ENCODE data around the gene TMEM40.

Gene TMEM40, protein sequence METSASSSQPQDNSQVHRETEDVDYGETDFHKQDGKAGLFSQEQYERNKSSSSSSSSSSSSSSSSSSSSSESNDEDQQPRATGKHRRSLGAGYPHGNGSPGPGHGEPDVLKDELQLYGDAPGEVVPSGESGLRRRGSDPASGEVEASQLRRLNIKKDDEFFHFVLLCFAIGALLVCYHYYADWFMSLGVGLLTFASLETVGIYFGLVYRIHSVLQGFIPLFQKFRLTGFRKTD

GRCh38 chr3:12759097-12759679, at the start of gene TMEM40:
TMEM40 (minus strand) TSS chr3:12759259; CDS start chr3:12749832, 9,427 bp downstream.
- Histone ChIP-seq H3K4me3 (ENCODE audit: low read depth in 1 of 2, low read length in 1 of 2) (no peak within 1 kb of the TSS), H3K27me3 (peaks cover 5% of the 10 kb centered on the region), H3K27ac (no peak within 1 kb of the TSS), H3K4me1 (ENCODE audit: control insufficient read depth in 1 of 2, insufficient read depth in 1 of 2, low read depth in 1 of 2, low read length in 1 of 2) (no peaks in the 10 kb centered on the region), H3K36me3 (no peaks in the 10 kb centered on the region), H3K9me3 (no peaks in the 10 kb centered on the region)
- TF ChIP-seq, protein P1, sequence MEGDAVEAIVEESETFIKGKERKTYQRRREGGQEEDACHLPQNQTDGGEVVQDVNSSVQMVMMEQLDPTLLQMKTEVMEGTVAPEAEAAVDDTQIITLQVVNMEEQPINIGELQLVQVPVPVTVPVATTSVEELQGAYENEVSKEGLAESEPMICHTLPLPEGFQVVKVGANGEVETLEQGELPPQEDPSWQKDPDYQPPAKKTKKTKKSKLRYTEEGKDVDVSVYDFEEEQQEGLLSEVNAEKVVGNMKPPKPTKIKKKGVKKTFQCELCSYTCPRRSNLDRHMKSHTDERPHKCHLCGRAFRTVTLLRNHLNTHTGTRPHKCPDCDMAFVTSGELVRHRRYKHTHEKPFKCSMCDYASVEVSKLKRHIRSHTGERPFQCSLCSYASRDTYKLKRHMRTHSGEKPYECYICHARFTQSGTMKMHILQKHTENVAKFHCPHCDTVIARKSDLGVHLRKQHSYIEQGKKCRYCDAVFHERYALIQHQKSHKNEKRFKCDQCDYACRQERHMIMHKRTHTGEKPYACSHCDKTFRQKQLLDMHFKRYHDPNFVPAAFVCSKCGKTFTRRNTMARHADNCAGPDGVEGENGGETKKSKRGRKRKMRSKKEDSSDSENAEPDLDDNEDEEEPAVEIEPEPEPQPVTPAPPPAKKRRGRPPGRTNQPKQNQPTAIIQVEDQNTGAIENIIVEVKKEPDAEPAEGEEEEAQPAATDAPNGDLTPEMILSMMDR (IDR thresholded peaks at IDR 0.05): no peak

- peaks cover 5 to 9% of the 10 kb centered on the region in 2 experiments for H3K4me1 ChIP-seq (ENCODE audit: control insufficient read depth in 1 of 2, insufficient read depth in 1 of 2, low read depth in 1 of 2, low read length in 1 of 2)
These were observed 49.5 kb upstream of the TMEM40 start for GRCh38 chr3:12808587-12808986.

DNA sequence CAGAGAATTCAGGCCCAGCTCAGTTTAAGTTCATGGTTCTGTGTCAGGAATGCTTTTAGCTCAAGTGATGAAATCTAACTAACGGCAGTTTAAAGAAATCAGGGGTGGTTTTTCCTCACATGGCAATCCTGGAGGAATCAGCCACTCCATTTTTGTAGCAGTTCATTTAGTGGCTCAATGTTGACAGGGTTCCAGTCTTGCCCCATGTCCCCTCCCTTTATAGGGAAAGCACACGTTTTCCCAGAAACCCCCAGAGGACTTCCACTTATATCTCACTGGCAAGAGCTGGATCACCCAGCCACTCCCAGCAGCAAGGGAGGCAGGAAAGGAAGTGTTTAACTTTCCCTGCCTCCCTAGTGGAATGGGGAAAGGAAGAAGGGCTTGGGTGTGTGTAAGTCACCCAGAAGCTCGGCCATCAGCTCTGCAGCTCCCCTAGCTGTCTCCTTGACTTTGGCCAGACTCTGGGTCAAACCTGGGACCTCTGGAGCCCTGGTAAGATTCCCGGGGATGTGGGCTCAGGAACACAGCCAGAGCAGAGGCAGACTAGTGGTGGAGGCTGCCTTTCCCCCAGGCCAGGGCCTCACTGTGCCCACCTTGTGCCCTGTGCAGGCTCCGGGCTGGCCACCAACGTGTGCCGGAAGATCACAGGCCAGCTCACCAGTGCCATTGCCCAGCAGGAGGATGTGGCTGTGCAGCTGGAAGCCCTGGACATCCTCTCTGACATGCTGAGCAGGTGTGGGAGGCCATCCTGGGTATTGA, 48.7 kb upstream of the TMEM40 start:
- H3K36me3 ChIP-seq: no peaks in the 10 kb centered on the region
- no peak overlapping the region for H3K27ac ChIP-seq
- H3K9me3 ChIP-seq: no peaks in the 10 kb centered on the region
- H3K27me3 ChIP-seq: peaks cover 24% of the 10 kb centered on the region
- TF ChIP-seq, protein P1 (IDR thresholded peaks at IDR 0.05): no peak
- H3K4me1 ChIP-seq (ENCODE audit: control insufficient read depth in 1 of 2, insufficient read depth in 1 of 2, low read depth in 1 of 2, low read length in 1 of 2): peaks cover 5 to 9% of the 10 kb centered on the region in 2 experiments
- H3K4me3 ChIP-seq (ENCODE audit: low read depth in 1 of 2, low read length in 1 of 2): no peak overlapping the region

More at GRCh38 chr3:12808587-12808986, 49.5 kb upstream of the TMEM40 start:
- Histone ChIP-seq H3K27me3 (peaks cover 24% of the 10 kb centered on the region), H3K27ac (no peak overlapping the region), H3K9me3 (no peaks in the 10 kb centered on the region), H3K4me3 (ENCODE audit: low read depth in 1 of 2, low read length in 1 of 2) (no peak overlapping the region), H3K36me3 (no peaks in the 10 kb centered on the region)
- TF ChIP-seq, protein P1 (IDR thresholded peaks at IDR 0.05): no peak

DNA sequence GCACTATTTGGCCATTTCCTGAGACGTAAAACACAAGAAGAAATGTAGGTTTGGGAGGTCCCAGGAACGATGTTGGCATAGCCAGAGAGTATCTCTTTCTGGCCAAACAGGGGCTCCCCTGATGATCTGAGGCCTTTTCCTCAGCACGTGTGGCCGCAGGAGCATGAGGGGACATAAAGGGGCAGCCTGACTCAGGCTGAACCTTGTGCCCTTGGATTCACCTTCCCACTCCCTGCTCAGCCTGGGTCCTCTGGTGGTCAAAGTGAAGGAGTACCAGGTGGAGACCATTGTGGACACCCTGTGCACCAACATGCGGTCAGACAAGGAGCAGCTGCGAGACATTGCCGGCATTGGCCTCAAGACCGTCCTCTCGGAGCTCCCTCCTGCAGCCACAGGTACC, 48.0 kb upstream of the TMEM40 start:
- no peaks in the 10 kb centered on the region for H3K36me3 ChIP-seq
- TF ChIP-seq, protein P1 (IDR thresholded peaks at IDR 0.05): no peak
- peaks cover 24% of the 10 kb centered on the region for H3K27me3 ChIP-seq
- no peak overlapping the region for H3K4me3 ChIP-seq (ENCODE audit: low read depth in 1 of 2, low read length in 1 of 2)
- H3K27ac ChIP-seq: no peak overlapping the region
- H3K9me3 ChIP-seq: no peaks in the 10 kb centered on the region
- H3K4me1 ChIP-seq (ENCODE audit: control insufficient read depth in 1 of 2, insufficient read depth in 1 of 2, low read depth in 1 of 2, low read length in 1 of 2): peaks cover 5 to 9% of the 10 kb centered on the region in 2 experiments

GRCh38 chr3:12803371-12803770, 44.3 kb upstream of the TMEM40 start:
- Histone ChIP-seq H3K27me3 (peaks cover 14% of the 10 kb centered on the region), H3K9me3 (no peaks in the 10 kb centered on the region), H3K4me3 (ENCODE audit: low read depth in 1 of 2, low read length in 1 of 2) (no peak overlapping the region), H3K36me3 (no peaks in the 10 kb centered on the region), H3K27ac (no peak overlapping the region), H3K4me1 (ENCODE audit: control insufficient read depth in 1 of 2, insufficient read depth in 1 of 2, low read depth in 1 of 2, low read length in 1 of 2) (no peaks in the 10 kb centered on the region)
- TF ChIP-seq, protein P1 (IDR thresholded peaks at IDR 0.05): no peak
